SU-DHL-6 (cell line): Measurements from ENCODE around the gene TAF11.

Source experiments
- H2AFZ ChIP-seq: fragments of 200-600 bp; sonication (generic); 2 replicates; pipeline ENCODE4 v1.6.1; 2014; ENCODE audit warnings: low read depth, mild to moderate bottlenecking, moderate library complexity, mixed read lengths, antibody characterized with exemption, low read length; ENCODE audit not compliant: severe bottlenecking
- H3F3A ChIP-seq: fragments of 200-600 bp; shearing (Covaris generic); 2 replicates; pipeline ENCODE4 v1.6.0; 2016; ENCODE audit warnings: antibody characterized with exemption, mild to moderate bottlenecking; ENCODE audit not compliant: insufficient read depth
- H3K27ac ChIP-seq: fragments of 200-600 bp; sonication (generic); 2 replicates; pipeline ENCODE4 v1.5.1; 2016; ENCODE audit warnings: low read depth, mild to moderate bottlenecking, low read length, moderate library complexity, mixed read lengths
- H3K27me3 ChIP-seq: fragments of 200-600 bp; sonication (generic), shearing (Covaris generic); 2 replicates; pipeline ENCODE4 v1.6.0; 2014; ENCODE audit warnings: mild to moderate bottlenecking, low read length
- H3K36me3 ChIP-seq: fragments of 200-600 bp; sonication (generic); 2 replicates; pipeline ENCODE4 v1.6.1; 2014; ENCODE audit warnings: mild to moderate bottlenecking, low read length, mixed read lengths
- H3K4me2 ChIP-seq: fragments of 300-600, 200-600 bp; shearing (Covaris generic), sonication (generic); 2 replicates; pipeline ENCODE4 v1.6.0; 2014; ENCODE audit warnings: low read length, low read depth, mild to moderate bottlenecking; ENCODE audit not compliant: poor library complexity, severe bottlenecking
- H3K4me3 ChIP-seq: fragments of 200-600 bp; sonication (generic); 2 replicates; pipeline ENCODE4 v1.5.1; 2014; ENCODE audit warnings: antibody characterized with exemption, low read length, mild to moderate bottlenecking, mixed read lengths; ENCODE audit not compliant: insufficient read depth, poor library complexity, severe bottlenecking
- H3K79me2 ChIP-seq: fragments of 200-600 bp; sonication (generic); 2 replicates; pipeline ENCODE4 v1.6.1; 2014; ENCODE audit warnings: mild to moderate bottlenecking, low read length, moderate library complexity; ENCODE audit not compliant: insufficient read depth
- H3K9ac ChIP-seq: fragments of 200-600 bp; sonication (generic); 2 replicates; pipeline ENCODE4 v1.7.0; 2014; ENCODE audit warnings: mild to moderate bottlenecking, low read length
- H3K9me2 ChIP-seq: fragments of 200-600 bp; sonication (generic); replicated peaks from 2 replicates; pipeline ENCODE4 v1.6.1; 2014; ENCODE audit warnings: low read length; ENCODE audit not compliant: insufficient read depth
- H3K9me3 ChIP-seq: fragments of 200-600 bp; sonication (generic); 2 replicates; pipeline ENCODE4 v1.6.1; 2014; ENCODE audit warnings: low read length, mixed read lengths; ENCODE audit not compliant: insufficient read depth
- H4K20me1 ChIP-seq: fragments of 200-600 bp; sonication (generic); 2 replicates; pipeline ENCODE4 v1.6.1; 2014; ENCODE audit warnings: low read depth, mild to moderate bottlenecking, antibody characterized with exemption, low read length, moderate library complexity, mixed read lengths
- EZH2phosphoT487 ChIP-seq: fragments of 200-600 bp; sonication (generic), shearing (Covaris generic); conservative IDR thresholded peaks from 2 replicates; pipeline ENCODE4 v1.6.1; 2018; ENCODE audit warnings: mild to moderate bottlenecking, antibody characterized with exemption, low read length, moderate library complexity, mixed read lengths
- TF ChIP-seq, protein P1 (sequence below): fragments of 200-600 bp; sonication (generic); IDR thresholded peaks from one replicate; pipeline ENCODE4 v1.5.1; 2017; ENCODE audit warnings: antibody characterized with exemption, mild to moderate bottlenecking, low read length, moderate library complexity; ENCODE audit not compliant: insufficient read depth, poor library complexity, severe bottlenecking

TAF11 gene

DNA sequence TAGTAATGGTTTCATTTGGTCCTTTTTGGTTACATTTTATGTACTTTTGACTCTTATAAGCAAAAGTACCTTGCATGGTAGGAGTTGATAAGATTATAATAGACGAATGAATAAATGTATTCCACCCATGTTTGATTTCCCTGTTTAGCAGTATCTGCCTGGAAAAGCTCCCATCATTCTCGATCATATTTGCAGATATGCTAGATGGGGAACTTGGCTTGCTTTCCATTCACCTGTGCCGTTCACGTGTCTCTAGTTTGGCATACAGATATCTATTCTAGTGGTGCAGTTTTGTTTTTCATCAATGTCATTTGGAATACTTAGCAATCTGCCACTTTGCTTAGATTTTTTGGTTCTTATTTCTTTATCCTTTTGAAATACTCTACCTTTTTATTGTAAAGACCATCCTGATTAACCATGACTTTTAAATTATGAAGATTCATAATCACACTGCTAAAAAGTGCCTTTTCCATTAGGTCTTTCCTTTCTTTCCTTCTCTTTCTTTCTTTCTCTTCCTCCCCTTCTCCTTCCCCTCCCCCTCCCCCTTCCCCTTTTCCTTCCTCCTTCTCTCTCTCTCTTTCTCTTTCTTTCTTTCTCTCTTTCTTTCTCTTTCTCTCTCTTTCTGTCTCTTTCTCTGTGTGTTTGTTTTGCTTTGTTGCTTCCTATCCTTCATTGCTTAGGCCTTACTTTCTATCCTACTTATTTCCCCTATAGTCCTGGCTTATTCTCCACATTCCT lies 41.6 kb upstream of the TAF11 start:
- Histone ChIP-seq H3K4me3 (no peak overlapping the region), H3F3A (no peaks in the 10 kb centered on the region), H3K9me2 (no peaks in the 10 kb centered on the region), H3K9me3 (no peaks in the 10 kb centered on the region), H3K36me3 (no peaks in the 10 kb centered on the region), H4K20me1 (peaks cover 16% of the 10 kb centered on the region), H3K9ac (no peak overlapping the region), H3K27ac (no peak overlapping the region), H3K27me3 (no peaks in the 10 kb centered on the region), H3K79me2 (no peaks in the 10 kb centered on the region), H3K4me2 (no peak overlapping the region), H2AFZ (no peak overlapping the region)
- TF ChIP-seq EZH2phosphoT487 = no peak
- TF ChIP-seq, protein P1, sequence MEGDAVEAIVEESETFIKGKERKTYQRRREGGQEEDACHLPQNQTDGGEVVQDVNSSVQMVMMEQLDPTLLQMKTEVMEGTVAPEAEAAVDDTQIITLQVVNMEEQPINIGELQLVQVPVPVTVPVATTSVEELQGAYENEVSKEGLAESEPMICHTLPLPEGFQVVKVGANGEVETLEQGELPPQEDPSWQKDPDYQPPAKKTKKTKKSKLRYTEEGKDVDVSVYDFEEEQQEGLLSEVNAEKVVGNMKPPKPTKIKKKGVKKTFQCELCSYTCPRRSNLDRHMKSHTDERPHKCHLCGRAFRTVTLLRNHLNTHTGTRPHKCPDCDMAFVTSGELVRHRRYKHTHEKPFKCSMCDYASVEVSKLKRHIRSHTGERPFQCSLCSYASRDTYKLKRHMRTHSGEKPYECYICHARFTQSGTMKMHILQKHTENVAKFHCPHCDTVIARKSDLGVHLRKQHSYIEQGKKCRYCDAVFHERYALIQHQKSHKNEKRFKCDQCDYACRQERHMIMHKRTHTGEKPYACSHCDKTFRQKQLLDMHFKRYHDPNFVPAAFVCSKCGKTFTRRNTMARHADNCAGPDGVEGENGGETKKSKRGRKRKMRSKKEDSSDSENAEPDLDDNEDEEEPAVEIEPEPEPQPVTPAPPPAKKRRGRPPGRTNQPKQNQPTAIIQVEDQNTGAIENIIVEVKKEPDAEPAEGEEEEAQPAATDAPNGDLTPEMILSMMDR = no peak

DNA sequence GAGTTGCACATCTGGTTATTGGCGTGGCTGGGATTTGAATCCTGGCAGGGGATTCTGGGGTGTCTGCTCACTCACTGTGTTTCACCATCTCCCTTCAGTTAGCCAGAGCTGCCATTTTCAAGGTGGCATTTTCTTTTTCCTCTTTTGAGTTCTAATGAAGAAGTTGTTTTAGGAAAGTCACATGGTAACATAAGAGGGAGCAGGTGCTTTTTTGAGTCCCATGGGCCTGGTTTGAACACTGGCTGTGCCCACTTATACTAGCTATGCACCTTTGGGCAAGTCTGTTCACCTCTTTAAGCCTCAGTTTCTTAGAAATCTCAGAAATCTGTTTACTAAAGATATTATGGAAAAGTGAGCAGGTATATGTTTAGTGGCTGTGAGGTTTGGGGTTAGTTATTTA lies 40.9 kb upstream of the TAF11 start:
- no peak for TF ChIP-seq EZH2phosphoT487
- TF ChIP-seq, protein P1 = no peak
- H3K4me3 ChIP-seq = no peak overlapping the region
- no peaks in the 10 kb centered on the region for H3K9me3 ChIP-seq
- no peak overlapping the region for H2AFZ ChIP-seq
- no peaks in the 10 kb centered on the region for H3F3A ChIP-seq
- H3K9me2 ChIP-seq = no peaks in the 10 kb centered on the region
- H3K27me3 ChIP-seq = no peaks in the 10 kb centered on the region
- no peak overlapping the region for H3K9ac ChIP-seq
- no peak overlapping the region for H3K27ac ChIP-seq
- peaks cover 16% of the 10 kb centered on the region for H4K20me1 ChIP-seq
- H3K4me2 ChIP-seq = no peak overlapping the region
- H3K79me2 ChIP-seq = no peaks in the 10 kb centered on the region
- no peaks in the 10 kb centered on the region for H3K36me3 ChIP-seq

DNA sequence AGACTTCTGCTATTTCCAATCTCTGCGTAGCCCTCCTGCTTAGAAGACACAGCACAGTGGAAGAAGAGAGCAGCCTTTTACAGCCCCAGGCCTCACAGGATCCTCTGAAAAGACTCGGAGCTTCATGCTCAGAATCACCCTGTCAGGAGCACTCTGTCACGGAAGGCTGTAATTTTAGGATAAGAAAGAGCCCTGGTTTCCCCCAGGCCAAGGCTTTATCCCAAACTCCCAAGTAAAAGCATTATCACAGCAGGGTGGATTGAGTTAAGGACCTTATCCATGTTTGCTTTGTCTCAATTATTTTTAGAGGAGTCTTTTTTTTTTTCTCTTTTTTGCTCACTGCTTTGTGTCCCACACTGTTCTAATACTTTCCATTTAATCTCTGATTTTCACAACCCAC lies 40.4 kb upstream of the TAF11 start:
- Histone ChIP-seq H3K4me3 (no peak overlapping the region), H3K79me2 (no peaks in the 10 kb centered on the region), H2AFZ (no peak overlapping the region), H3K9me2 (no peaks in the 10 kb centered on the region), H3K4me2 (no peak overlapping the region), H4K20me1 (peaks cover 16% of the 10 kb centered on the region), H3K27ac (no peak overlapping the region), H3K9ac (no peak overlapping the region), H3K27me3 (no peaks in the 10 kb centered on the region), H3F3A (no peaks in the 10 kb centered on the region), H3K9me3 (no peaks in the 10 kb centered on the region), H3K36me3 (no peaks in the 10 kb centered on the region)
- TF ChIP-seq, protein P1 = no peak
- no peak for TF ChIP-seq EZH2phosphoT487
